Dermis blood vessel endothelial cell (primary cell): ENCODE data around the gene NXPE1. TPM values are rescaled to one million over a fixed set of nuclear protein-coding genes. Genes with fewer than 3 reads are reported as not detected.
"Not testable (repeated sequence)": the region's sequence is repeated elsewhere in the genome, so short reads cannot be mapped to it uniquely, and the experiment has no call there.

Source experiments
- DNase-seq: peaks from one replicate; pipeline ENCODE4 v3.0.0; 2010
- total RNA-seq: library from RNA; depleted of rRNA; stranded (reverse); fragments of >200 nt; gene quantifications from 2 replicates; pipeline ENCODE4 v1.2.3, GENCODE V29; 2014

NXPE1 gene
- not detected in 2 replicates for total RNA-seq

- DNase-seq = no peak
These were observed at the start of gene NXPE1 for GRCh38 chr11:114559425-114560310. Gene NXPE1, minus strand, starts transcription at chr11:114559881. Its CDS starts 8,680 bp downstream, at chr11:114551201.

- no peak for DNase-seq
These were observed 49.7 kb upstream of the NXPE1 start for GRCh38 chr11:114609429-114609828.

- not testable (repeated sequence) for DNase-seq
These were observed 48.9 kb upstream of the NXPE1 start for GRCh38 chr11:114608605-114609004.

DNA sequence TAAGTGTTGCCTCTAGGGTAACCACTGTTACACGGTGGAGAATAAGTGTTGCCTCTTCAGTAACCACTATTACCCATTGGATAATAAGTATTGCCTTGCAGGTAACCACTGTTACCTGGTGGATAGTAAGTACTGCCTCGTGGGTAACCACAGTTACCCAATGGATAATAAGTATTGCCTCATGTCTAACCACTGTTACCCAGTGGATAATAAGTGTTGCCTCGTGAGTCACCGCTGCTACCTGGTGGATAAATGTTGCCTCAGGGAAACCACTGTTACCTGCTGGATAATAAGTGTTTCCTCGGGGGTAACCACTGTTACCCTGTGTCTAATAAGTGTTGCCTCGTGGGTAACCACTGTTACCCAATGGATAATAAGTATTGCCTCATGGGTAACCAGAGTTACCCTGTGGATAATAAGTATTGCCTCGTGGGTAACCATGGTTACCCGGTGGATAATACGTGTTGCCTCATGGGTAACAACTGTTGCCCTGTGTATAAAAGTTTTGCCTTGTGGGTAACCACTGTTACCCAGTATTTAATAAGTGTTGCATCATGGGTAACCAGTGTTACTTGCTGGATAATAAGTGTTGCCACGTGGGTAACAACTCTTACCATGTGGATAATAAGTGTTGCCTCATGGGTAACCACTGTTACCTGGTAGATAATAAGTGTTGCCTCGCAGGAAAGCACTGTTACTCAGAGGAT is 48.2 kb upstream of the NXPE1 start:
- DNase-seq = no peak

DNA sequence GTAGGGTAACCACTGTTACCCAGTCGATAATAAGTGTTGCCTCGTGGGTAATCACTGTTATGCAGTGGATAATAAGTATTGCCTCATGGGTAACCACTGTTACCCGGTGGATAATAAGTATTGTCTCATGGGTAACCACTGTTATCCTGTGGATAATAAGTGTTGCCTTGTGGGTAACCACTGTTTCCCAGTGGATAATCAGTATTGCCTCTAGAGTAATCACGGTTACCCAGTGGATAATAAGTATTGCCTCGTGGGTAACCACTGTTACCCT is 47.1 kb upstream of the NXPE1 start:
- not testable (repeated sequence) for DNase-seq

DNA sequence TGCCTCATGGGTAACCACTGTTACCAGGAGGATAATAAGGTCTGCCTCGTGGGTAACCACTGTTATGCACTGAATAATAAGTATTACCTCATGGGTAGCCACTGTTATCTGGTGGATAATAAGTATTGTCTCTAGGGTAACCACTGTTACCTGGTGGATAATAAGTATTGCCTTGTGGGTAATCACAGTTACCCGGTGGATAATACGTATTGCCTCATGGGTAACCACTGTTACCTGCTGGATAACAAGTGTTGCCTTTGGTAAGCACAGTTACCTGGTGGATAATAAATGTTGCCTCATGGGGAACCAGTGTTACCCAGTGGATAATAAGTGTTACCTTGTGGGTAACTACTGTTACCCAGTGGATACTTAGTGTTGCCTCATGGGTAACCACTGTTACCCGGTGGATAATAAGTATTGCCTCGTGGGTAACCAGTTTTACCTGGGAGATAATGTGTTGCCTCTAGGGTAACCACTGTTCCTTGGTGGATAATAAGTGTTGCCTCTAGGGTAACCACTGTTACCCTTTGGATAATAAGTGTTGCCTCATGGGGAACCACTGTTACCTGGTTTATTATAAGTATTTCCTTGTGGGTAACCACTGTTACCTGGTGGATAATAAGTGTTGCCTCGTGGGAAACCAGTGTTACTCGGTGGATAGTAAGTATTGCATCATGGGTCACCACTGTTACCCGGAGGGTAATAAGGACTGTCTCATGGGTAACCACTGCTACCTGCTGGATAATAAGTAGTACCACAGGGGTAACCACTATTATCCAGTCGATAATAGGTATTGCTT is 46.5 kb upstream of the NXPE1 start:
- DNase-seq = no peak

DNA sequence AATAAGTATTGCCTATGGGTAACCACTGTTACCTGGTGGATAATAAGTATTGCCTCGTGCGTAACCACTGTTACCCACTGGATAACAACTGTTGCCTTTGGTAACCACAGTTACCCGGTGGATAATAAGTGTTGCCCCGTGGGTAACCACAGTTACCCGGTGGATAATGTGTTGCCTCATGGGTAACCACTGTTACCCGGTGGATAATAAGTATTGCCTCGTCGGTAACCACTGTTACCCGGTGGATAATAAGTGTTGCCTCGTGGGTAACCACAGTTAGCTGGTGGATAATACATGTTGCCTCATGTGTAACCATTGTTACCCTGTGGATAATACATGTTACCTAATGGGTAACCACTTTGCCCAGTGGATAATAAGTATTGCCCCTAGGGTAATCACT is 45.7 kb upstream of the NXPE1 start:
- DNase-seq = no peak

DNA sequence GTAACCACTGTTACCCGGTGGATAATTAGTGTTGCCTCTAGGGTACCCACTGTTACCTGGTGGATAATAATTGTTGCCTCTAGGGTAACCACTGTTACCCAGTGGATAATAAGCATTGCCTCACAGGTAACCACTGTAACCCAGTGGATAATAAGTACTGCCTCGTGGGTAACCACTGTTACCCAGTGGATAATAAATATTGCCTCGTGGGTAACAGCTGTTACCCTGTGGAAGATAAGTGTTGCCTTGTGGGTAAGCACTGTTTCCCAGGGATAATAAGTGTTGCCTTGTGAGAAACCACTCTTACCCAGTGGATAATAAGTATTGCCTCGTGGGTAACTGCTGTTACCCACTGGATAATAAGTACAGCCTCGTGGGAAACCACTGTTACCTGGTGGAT is 45.2 kb upstream of the NXPE1 start:
- DNase-seq = no peak

- no peak for DNase-seq
These were observed 44.6 kb upstream of the NXPE1 start for GRCh38 chr11:114604179-114604813.

GRCh38 chr11:114603151-114603550 is 43.5 kb upstream of the NXPE1 start:
- DNase-seq = not testable (repeated sequence)

- DNase-seq = no peak
These were observed 38.8 kb upstream of the NXPE1 start for GRCh38 chr11:114598461-114598860.

- DNase-seq = no peak
These were observed 36.7 kb upstream of the NXPE1 start for GRCh38 chr11:114596175-114596919.

- no peak for DNase-seq
These were observed 35.9 kb upstream of the NXPE1 start, which contains the start of gene NXPE4 for GRCh38 chr11:114595571-114595970. Gene NXPE4, minus strand, starts transcription at chr11:114595786. Its CDS starts 1,027 bp downstream, at chr11:114594759.

- no peak for DNase-seq
These were observed 35.0 kb upstream of the NXPE1 start for GRCh38 chr11:114594703-114595102.

- no peak for DNase-seq
These were observed 27.8 kb upstream of the NXPE1 start for GRCh38 chr11:114587398-114587953.

- DNase-seq = peak; percentile 8
These were observed 27.1 kb upstream of the NXPE1 start for GRCh38 chr11:114586797-114587196.

GRCh38 chr11:114571712-114572111 is 12.0 kb upstream of the NXPE1 start:
- DNase-seq = no peak

DNA sequence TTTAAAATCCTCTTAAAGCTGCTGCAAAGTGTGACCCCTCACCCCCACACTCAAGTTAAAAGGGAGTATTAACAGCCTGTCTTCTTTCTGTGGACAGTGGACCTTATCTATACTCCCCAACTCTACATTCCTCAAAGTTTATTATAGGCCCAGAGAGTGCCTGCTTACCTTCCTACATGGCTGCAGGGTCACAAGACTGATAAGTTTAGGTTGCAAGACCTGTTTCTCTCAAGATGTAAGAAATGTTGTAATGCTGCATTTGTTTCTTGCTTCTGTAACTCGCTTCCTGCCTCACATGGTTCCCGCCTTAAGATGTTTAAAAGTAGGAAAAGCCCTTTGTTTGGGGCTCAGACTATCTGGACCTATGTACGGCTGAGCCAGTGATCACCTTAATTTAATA is 10.1 kb upstream of the NXPE1 start:
- DNase-seq = no peak

GRCh38 chr11:114566276-114566675 is 6.6 kb upstream of the NXPE1 start:
- DNase-seq = no peak

- no peak for DNase-seq
These were observed 5.2 kb upstream of the NXPE1 start for GRCh38 chr11:114564831-114565230.

DNA sequence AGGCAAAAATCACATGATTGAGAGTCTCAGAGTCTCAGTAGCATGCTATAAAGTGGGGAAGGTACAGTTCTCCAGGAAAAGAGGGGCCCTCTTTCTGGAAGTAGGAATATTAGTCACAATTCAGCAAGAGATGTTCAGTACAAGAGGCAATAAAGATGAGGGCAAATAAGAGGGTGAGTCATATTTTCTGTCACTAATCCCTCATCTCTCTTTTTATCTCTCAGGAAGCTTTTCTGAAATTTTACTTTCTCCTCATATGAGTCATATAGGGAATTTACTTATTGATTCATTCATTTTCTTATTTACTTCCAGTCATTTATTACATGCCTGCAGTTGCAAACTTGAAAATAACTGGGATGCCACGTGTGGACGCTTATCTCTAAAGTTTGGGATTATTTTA is 3.4 kb upstream of the NXPE1 start:
- DNase-seq = no peak
